Measurements from ENCODE around the gene ARPP21.

- TF ChIP-seq GATA3 (IDR thresholded peaks at IDR 0.05; ENCODE audit: low read depth, low read length) (no peak), GATA2 (IDR thresholded peaks at IDR 0.05; ENCODE audit: low read depth, low read length) (no peak)
These were observed 120.8 kb downstream of the ARPP21 start for GRCh38 chr3:35760146-35760545.
